ENCODE measurements around the gene EIF4G3. TPM values are rescaled to one million over a fixed set of nuclear protein-coding genes. Genes with fewer than 3 reads are reported as not detected.

EIF4G3 gene
- total and polyA plus RNA-seq, 2 of the 8 experiments (the other 6 are each of a cell fraction or from before 2014, with no cell fraction given) = 47.5 to 66.6 TPM

- TF ChIP-seq ASH2L (IDR thresholded peaks at IDR 0.05; ENCODE audit: low read length) (no peak), ATF3 (IDR thresholded peaks at IDR 0.05; ENCODE audit: insufficient read depth, low read depth, low read length) (no peak), BCL11A (IDR thresholded peaks at IDR 0.05; ENCODE audit: low read depth in 2 of 2, low read length in 2 of 2) (no peak), SP1 (IDR thresholded peaks at IDR 0.05; ENCODE audit: low read depth, low read length) (no peak), SP2 (IDR thresholded peaks at IDR 0.05; ENCODE audit: low read length) (no peak), RNF2 (IDR thresholded peaks at IDR 0.05; ENCODE audit: borderline replicate concordance, low read depth, low read length, missing control alignments, poor library complexity, severe bottlenecking) (no peak), KDM4A (IDR thresholded peaks at IDR 0.05; ENCODE audit: low read depth, low read length, severe bottlenecking) (no peak), CTBP2 (IDR thresholded peaks at IDR 0.05; ENCODE audit: borderline replicate concordance, insufficient read depth, insufficient read length, low read length) (no peak)
Observed at GRCh38 chr1:21048462-21048861, 128.2 kb downstream of the EIF4G3 start (continued).
